ENCODE data around the gene TRMT1. TPM values are rescaled to one million over a fixed set of nuclear protein-coding genes. Genes with fewer than 3 reads are reported as not detected.

TRMT1 gene
- total RNA-seq, 1 experiment from 2014 or later = 106 TPM

- Mint-ChIP-seq H3K9me3 (no peaks in the 10 kb centered on the region), H3K4me1 (peaks cover 43% of the 10 kb centered on the region), H3K27ac (no peak overlapping the region), H3K36me3 (no peaks in the 10 kb centered on the region), H3K27me3 (ENCODE audit: low read depth) (peaks cover 98% of the 10 kb centered on the region), H3K4me3 (peak overlapping the region; percentile 39; the same call in 1 of the 2 replicates)
- ATAC-seq (no peak), DNase-seq (ENCODE audit: low spot score) (no peak)
- TF ChIP-seq JAZF1 (CRISPR knock-in tag; IDR thresholded peaks at IDR 0.05) = no peak
- TF ChIP-seq PRDM15 (CRISPR knock-in tag; IDR thresholded peaks at IDR 0.05) = peak; percentile 76
- ChIA-PET POLR2A (interaction anchor here (0.6 to 1.4 kb wide), 2 partner anchors 81 to 201 kb away, joined by 3 to 4 read pairs; no protein-coding TSS in a partner anchor), CTCF (interaction anchor here (0.9 to 12.4 kb wide), 19 partner anchors 7 to 136 kb away, joined by 3 to 294 read pairs (median 14); no protein-coding TSS in a partner anchor)
Measured at GRCh38 chr19:13058951-13059660, 57.4 kb downstream of the TRMT1 start.

GRCh38 chr19:13057744-13058143 lies 58.8 kb downstream of the TRMT1 start:
- Mint-ChIP-seq H3K27ac (no peak overlapping the region), H3K4me1 (peaks cover 52% of the 10 kb centered on the region), H3K36me3 (no peaks in the 10 kb centered on the region), H3K4me3 (no peak overlapping the region), H3K9me3 (no peaks in the 10 kb centered on the region), H3K27me3 (ENCODE audit: low read depth) (peaks cover 100% of the 10 kb centered on the region)
- ATAC-seq (no peak), DNase-seq (ENCODE audit: low spot score) (no peak)
- CTCF ChIA-PET = interaction anchor here (0.9 to 12.4 kb wide), 10 partner anchors 12 to 92 kb away, joined by 3 to 294 read pairs (median 48); no protein-coding TSS in a partner anchor
- POLR2A ChIA-PET = interaction anchor here (0.5 to 1.4 kb wide), 2 partner anchors 69 to 80 kb away, joined by 3 read pairs; no protein-coding TSS in a partner anchor
- no peak for TF ChIP-seq ESRRA (CRISPR knock-in tag; IDR thresholded peaks at IDR 0.05; ENCODE audit: borderline replicate concordance)
- TF ChIP-seq ZNF281 (CRISPR knock-in tag; IDR thresholded peaks at IDR 0.05) = no peak
- TF ChIP-seq MAX (CRISPR knock-in tag; IDR thresholded peaks at IDR 0.05) = no peak
- no peak for TF ChIP-seq SOX15 (CRISPR knock-in tag; IDR thresholded peaks at IDR 0.05)
- TF ChIP-seq ZNF671 (CRISPR knock-in tag; IDR thresholded peaks at IDR 0.05) = no peak
- TF ChIP-seq ERG (CRISPR knock-in tag; IDR thresholded peaks at IDR 0.05) = no peak
- TF ChIP-seq ZNF138 (CRISPR knock-in tag; conservative IDR thresholded peaks at IDR 0.05) = no peak
- no peak for TF ChIP-seq ATF6 (CRISPR knock-in tag; IDR thresholded peaks at IDR 0.05)
- TF ChIP-seq ZNF512 (CRISPR knock-in tag; IDR thresholded peaks at IDR 0.05; ENCODE audit: borderline replicate concordance) = no peak
- no peak for TF ChIP-seq ARID4B (CRISPR knock-in tag; IDR thresholded peaks at IDR 0.05; ENCODE audit: borderline replicate concordance)
- no peak for TF ChIP-seq RELA (CRISPR knock-in tag; IDR thresholded peaks at IDR 0.05; ENCODE audit: borderline replicate concordance)

All from WTC11 (cell line).